Renal cortical epithelial cell (primary cell): ENCODE data around the gene ALS2. TPM values are rescaled to one million over a fixed set of nuclear protein-coding genes. Genes with fewer than 3 reads are reported as not detected.

Experiments used
- DNase-seq: peaks from one replicate; pipeline ENCODE4 v3.0.0-alpha.2; 2011; ENCODE audit warnings: low read depth
- total RNA-seq: library from RNA; depleted of rRNA; stranded (reverse); fragments of >200 nt; gene quantifications from 2 replicates; pipeline ENCODE4 v1.2.3, GENCODE V29; 2014

The ALS2 gene
- total RNA-seq, 1 donor from 2014 or later = 45.3 TPM

DNA sequence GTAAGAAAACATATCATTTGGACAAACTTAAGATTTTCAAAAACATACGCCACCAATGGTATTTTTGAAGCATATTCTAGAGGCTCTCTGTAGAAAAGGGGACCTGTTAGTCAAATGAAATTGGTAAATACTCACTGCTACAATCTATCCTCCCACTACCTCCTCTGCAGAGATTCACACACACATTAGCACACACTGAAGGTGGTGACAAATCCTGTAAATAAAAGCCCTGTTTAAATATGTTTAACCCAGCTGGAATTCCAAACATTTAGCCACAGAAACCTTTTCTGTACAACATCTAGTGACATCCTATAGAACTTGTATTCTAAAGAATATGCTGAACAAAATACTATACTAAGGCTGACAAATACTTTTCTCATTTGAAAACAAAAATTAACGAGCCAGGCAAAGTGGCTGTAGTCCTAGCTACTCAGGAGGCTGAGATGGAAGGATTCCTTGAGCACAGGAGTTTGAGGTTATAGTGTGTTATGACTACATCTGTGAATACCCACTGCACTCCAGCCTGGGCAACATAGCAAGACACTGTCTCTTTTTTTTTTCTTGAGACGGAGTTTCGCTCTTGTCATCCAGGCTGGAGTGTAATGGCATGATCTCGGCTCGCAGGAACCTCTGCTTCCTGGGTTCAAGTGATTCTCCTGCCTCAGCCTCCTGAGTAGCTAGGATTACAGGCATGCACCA lies 25.9 kb downstream of the ALS2 start:
- no peak for DNase-seq

DNA sequence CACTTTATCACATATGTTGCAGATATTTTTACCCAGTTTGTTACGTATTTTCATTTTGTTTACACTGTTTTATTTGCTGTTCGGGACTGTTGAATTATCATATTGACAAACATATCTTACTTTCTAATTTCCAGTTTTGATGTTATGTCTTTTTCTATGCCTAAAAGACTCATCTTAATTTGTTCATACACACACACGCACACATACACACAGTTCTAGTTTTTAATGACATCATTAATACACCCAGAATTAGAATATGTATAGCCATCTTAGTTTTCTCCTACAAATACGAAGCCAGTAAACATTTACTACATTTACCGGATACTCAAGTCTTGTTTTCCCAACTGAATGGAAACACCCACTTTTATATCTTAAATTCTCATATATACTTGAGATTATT lies 29.2 kb downstream of the ALS2 start:
- DNase-seq = no peak

DNA sequence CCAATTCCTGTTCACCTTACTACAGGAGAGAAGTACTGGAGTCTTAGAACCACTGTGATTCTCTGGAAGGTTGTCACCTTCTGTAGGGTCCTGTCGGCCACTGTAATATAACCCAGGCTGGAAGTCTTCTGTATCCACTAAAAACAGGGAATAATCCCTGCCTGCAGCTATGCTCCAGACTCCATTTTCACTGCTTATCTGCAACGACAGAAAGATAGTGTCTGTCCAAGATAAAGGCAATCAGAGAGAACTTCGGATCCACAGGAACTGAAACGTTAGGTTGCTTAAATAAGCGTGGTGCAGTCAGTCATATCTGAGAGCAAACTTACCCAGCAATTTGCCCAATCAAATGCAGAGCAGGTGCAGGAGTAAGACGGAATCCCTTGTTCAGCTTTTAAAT lies 34.2 kb downstream of the ALS2 start:
- DNase-seq = no peak

DNA sequence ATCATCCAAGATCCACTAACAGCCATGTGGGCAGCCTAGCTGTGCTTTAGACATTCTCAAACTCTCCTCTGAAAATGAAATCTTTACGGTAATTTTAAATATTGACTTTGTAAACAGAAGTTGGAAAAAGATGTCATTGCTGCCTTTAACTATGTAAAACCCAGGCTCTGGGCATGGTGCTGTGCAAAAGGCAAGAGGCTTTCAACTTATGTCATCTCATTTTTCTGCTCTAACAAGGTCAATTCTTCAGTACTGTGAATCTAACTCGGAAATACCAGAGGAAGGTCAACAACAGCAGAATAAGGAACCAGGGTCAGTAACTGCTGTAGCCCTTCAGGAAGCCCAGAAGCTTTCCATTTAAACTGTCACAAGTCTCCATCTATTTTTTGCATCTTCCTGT lies 45.2 kb downstream of the ALS2 start:
- no peak for DNase-seq

DNA sequence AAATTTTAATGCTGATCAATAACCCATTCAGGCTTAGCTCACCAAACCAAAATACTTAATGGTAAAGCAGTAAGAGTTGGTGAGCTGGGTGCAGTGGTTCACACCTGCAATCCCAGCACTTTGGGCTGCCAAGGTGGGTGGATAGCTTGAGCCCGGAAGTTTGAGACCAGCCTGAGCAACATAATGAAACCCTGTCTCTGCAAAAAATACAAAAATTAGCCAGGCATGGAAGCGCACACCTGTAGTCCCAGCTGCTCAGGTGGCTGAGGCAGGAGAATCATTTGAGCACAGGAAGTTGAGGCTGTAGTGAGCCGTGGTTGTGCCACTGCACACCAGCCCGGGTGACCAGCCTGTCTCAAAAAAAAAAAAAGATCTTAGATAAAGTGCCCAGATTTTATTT lies 46.6 kb downstream of the ALS2 start:
- DNase-seq = no peak

DNA sequence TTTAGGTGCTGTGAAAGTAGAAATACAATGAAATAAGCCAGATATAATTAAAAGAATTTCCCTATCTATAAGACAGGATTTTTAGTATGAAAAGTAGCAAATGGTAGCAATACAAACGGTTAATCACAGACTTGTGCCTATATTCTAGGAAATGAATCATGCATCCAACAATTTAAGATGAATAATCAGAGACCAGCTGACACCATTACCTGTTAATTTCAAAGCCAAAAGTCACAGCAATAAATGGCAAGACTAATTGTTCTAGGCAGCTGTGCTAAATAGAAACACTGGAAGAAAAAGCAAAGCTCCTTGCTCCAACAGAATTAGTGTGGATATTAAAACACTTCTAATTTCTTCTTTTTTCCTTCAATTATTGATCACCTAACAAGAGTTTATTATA lies 47.2 kb downstream of the ALS2 start:
- DNase-seq = peak; percentile 83

DNA sequence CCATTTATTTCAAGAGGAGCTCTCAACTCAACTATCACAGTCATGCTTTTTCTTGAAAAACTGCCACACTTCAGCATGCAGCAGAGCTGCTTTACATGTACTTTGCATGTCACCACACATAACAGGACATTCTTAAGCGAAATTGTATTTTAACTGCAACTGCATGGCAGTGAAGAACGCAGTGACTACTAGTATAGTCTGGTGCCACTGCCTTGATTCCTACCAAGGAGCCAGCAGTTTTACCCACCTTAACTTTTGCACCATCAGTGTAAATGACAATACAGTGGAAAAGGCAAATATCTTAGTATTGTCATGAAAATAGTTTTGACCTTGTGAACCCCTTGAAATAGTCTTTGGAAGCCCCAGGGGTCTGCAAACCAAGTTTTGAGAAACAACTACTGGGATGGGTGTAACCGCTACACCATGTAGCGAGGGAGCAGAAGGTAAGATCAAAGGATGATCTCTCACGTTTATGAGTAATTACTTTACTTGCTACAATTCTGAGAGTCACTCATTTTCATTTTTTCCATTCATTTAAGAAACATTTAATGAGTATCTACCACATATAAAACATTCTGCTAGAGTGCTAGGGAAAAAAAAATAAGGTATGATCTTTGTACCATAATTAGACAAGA lies 50.0 kb downstream of the ALS2 start:
- DNase-seq = no peak

DNA sequence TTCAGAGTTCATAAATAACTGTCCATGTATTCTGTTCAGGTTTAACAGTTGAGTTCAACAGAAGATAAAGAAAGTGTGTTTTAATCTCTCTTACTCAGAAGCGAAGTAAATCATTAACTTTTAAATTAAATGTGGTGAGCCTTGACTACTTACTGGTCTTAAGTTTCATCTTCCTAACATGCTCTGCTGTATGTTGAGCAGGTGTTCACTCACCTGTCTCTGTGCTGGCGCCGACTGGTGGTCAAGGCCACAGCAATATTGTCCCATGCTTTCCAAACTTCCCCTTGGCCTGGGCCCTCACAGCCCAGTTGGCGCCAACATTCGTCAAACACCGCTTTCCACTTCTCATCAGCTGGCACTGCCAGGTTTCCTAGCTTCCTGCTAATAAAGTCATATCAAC lies 65.3 kb downstream of the ALS2 start:
- DNase-seq = peak; percentile 63

DNA sequence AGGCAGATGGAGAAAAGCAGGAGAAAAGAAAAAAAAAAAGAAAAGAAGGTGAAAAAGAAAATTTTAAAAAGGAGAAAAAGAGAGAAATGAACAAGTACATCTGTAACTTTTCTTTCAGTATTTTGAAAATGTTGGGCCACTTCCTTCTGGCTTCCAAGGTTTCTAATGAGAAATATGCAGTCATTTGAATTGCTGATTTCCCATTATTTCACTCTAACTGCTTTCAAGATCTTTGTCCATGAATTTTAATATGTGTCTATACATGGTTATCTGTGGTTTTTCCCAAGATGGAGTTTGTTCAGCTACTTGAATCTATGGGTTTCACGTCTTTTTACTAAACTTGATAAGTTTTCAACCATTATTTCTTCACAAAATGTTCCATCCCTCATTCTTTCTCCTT lies 68.0 kb downstream of the ALS2 start:
- no peak for DNase-seq

DNA sequence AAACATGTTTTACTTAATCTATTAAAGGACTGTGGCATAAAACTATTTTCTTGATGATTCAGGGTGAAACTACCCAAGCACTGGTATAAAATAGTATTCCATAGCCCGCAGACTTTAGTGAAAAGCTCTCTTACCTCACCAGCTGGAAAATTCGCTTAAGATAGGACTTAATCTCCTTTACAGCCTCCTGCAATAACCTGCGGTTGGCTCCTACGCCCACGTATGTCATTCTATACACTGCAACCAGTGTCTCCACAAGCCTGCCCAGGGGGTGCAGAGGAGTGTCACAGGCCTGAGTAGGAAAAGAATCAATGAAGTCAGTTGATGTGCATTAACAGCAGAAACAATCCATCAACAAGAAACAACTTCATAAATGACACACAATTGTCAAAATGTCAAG lies 71.0 kb downstream of the ALS2 start:
- DNase-seq = no peak

DNA sequence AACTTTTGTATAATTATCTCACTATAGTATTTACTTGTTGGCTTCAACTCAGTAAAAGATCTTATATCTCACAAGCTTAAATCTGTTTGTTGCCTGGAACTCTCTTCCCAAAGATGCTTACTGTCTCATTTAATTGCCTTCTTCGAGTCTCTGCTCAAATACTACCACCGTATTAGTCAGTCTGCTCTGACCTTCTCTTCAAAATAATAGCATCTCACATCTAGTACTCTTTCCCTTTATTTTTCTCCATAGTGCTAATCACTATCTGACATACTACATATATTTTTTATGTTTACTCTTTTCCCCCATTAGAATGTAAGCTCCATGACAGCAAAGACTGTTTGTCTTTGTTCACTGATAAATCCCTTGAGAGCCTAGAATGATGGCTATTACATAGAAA lies 71.7 kb downstream of the ALS2 start:
- no peak for DNase-seq

DNA sequence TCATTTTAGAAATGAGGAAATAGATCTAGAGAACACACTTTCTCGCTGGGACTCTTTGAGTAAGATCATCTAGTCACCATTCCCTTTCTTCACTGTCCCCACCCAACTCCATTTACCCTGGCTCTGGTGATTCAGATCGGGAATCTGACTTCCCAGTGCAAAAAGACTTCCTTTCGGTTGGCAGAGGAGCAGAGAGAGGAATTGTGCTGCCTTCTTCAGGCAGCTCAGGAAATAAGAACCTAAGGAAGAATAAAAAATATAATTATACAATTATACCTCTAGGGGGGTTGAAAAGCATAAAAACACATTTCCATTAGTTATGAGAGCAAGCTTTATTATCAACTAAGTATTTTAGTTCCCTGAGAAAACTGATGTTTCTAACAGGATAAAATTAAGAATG lies 73.0 kb downstream of the ALS2 start:
- no peak for DNase-seq

DNA sequence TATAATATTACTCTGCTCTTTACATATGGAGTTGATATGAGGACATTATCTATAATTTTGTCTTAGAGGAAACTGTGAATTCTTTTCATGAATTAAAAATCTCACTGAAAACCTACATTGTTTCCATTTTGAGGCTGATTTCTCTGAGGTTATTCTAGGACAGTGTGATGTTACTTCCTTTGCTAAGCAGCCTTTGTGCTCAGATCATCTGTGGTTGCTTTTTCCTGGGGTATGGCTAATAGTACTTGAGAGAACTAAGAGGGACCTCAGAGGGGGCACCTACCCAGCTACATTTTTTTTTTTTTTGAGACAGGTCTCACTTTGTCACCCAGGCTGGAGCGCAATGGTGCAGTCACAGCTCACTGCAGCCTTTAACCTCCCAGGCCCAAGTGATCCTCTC lies 73.6 kb downstream of the ALS2 start:
- no peak for DNase-seq

DNA sequence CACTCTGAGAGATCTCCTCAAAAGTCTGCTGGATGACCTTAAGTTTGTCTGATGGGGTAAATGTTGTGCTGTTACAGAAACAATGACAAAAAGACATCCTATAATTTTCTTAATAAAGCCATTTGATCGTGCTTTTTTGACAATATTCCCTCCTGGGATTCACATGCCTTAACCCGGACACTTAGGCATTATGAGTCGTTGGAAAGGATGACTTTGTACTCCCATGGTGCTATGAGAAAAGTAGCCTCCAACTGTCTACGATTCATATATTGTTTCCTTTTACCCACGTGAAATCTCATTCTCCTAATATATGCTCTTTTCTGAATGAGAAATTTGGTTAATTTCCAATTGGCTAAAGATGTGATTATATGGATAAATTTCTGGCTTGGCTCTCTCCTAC lies 76.2 kb downstream of the ALS2 start:
- no peak for DNase-seq

DNA sequence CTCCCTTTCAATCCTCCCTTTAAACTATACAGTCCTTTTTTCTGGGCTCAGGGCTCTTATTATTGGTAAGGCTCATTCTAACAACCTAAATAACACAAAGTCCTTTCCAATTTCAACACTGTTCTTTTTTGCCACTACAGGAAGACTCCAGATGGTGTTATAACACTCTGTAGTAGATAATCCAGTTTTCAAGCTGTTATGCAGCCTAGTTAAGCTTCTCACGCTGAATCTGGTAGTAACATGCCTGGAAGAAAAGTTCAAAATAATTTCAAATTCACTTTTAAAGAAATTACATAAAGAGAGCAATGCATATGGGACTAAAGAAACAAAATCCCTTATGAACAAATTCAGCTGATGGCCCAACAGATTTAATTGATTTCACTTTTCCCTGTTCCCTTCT lies 79.1 kb downstream of the ALS2 start:
- DNase-seq = no peak

DNA sequence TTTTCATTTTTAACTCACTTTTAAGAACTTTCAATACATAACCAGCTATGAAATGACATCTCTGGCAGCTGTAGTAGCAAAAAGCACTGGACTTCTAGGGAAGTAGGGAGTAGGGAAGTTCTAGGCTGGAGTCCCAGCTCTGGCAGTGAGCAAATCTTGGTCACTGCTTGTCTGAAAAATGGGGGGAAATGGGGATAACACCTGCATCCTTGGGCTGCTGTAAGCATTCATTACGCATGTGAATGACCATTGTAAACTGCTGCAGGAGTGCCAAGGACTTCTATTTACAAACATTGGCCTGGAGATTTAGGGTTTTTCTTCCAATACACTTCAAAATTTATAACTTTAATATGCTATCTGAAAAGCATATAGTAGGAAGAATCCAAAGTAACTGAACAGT lies 81.3 kb downstream of the ALS2 start:
- no peak for DNase-seq

DNA sequence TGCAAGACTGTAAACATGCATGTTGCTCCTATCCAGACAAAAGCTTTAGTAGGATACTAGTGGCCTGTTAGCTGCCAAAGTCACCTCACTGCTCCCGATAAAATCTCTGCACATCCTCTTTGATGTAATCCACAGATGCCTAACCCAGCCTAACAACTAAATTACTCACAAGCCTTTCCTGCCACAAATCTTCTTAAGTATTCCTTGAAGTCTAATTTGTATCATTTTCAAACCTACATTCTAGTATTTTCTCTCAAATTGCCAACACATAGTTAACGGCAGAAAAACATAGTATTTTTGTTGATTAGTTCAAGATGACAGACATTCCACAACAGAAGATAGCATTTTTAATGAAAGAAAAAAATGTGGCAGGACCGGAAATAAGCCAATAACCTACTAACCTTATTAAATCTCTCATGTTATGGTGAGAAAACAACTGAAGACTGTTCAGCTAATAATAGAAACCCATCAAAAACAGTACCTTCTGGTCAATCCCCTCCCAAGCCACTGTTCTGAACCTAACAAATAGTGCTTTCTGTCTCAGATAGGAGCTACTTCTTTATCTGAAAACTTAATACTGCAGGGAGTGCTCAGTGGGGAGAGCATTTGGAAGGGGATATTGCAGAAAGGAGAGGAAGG lies 82.0 kb downstream of the ALS2 start, which contains the start of gene MPP4:
Gene MPP4, minus strand, starts transcription at position 57 of the 639 bp plus-strand sequence. CDS start 4,690 bp downstream, outside the sequence.
- no peak for DNase-seq

DNA sequence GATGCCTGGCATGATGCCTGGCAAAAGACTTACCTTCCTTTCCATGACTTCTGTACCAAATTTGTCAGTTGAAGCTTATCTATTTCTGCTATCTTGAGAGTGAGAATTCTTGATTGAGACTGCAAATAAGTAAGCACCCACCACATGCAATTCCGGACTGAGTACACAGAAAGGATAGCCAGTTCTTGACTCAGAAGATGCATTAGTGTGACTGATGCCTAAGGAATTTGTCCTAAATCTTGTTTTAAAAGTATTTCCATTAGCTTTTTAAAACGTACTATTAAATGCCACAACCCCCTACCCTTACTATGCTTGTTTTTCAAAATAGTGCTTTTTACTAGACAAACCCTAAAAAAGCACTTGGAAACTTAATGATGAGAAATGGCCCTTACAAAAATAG lies 82.8 kb downstream of the ALS2 start:
- peak; percentile 40 for DNase-seq

DNA sequence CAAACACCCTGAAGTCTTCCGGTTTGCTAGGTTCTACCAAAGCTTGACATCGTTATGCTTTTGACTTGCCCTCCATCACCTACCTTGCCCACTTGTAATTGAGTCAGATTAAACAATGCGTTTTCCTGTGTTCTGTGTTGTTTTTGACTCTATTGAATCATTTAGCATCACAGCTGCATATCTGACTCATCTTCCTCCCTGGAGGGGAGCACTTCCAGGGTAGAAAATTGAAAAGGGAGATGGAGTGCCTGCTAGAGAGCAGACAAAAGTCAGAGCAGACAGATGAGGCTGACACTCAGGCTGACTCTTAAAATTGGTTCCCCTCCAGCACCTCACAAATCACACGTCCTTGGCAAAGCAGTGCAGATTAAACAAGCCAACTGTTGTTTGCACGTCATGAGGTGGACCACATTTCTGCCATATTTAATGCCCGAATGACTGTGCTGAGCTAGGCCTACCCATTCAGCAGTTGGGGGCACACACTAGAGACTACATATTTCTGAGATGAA lies 84.5 kb downstream of the ALS2 start:
- peak; percentile 54 for DNase-seq

DNA sequence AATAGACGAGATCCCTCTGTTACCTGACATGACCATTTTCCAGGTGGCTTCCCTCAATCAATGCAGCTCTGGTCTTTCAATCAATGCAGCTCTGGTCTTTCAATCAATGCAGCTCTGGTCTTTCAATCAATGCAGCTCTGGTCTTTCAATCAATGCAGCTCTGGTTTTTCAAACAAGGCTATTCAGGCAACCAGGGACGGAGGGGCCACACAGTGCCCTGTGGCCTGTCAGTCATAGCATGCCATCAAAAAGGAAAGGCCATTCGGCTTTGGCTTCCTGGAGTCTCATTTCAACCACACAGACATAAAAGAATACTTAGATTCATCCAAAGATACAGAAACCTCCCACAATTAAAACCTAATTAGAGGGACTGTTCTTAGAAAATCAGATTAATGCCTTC lies 95.6 kb downstream of the ALS2 start:
- no peak for DNase-seq

DNA sequence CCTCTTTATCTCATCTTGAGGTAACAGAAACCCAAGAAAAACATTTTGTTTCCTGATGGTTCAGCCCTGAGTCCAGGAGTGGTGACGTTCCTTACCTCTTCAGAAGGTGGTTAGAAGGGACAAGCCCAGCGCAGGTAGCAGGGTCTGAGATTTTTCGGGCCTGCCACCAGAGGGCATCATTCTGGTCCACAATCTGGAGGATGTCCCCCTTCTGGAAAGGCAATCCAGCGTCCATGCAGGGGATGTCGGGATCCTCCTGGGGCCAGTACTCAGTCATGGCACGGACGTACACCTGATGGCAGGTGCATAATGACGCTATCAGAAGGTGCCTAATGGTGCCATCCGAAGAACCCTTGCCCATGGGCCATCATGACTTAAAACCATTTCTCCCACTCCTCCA lies 100.0 kb downstream of the ALS2 start:
- no peak for DNase-seq

DNA sequence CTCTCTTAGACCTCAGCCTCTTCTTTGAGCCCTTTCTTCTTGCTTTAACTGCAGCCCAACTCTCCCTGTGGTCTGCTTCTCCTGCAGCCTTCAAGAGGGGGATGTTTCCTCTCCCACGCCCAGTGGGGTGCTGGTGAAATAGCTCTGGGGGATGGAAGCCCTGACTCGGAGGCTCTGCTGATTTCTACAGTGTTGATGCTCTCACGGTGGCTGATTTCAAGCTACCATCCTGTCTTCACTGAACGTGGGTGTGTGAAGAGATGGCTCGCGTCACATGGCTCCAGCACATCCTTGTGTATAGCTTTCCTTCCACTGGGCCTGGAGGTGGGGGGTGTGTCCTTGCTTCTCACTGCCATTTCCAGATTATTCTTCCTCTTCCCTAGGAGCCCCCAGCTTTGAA lies 102.3 kb downstream of the ALS2 start:
- no peak for DNase-seq

DNA sequence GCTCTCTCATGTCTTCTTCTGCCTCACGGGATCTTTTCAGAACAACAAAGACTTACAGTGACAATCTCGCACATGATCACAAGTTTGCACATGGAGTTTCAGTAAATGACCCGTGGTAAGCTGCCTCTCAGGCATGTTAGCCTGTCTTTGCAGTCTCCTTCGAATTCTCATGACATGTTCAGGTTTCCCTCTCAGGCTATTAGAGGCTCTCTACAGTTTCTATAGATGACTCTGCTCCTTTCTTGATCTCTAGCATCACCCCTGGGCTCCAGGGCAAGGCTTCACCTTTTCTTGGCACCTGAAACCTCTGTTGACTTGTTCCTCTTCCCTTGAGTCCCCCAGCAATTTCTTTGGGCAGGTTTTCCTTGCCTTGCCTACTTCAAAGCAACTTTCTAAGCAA lies 105.3 kb downstream of the ALS2 start:
- no peak for DNase-seq
